NCI-H2196 treated with DMSO at 0.1 percent for 48 hours (cell line): Measurements from ENCODE around the gene RPP21.

Experiments used
- DNase-seq: peaks from one replicate; lab custom pipeline; 2025; ENCODE audit not compliant: unreplicated experiment; lab: John Stamatoyannopoulos, UW

RPP21 gene

GRCh38 chr6:30344868-30345671 lies at the start of gene RPP21:
Gene RPP21, plus strand, starts transcription at chr6:30345156. Its CDS starts 16 bp downstream, at chr6:30345172.
- peak; percentile 73 for DNase-seq

- no peak for DNase-seq
Measured at GRCh38 chr6:30295837-30296236, 49.1 kb upstream of the RPP21 start.

- DNase-seq = no peak
Measured at GRCh38 chr6:30304002-30304401, 41.0 kb upstream of the RPP21 start.

- no peak for DNase-seq
Measured at GRCh38 chr6:30311101-30311500, 33.9 kb upstream of the RPP21 start.

GRCh38 chr6:30311671-30312070 lies 33.3 kb upstream of the RPP21 start:
- DNase-seq = no peak

GRCh38 chr6:30312266-30312665 lies 32.7 kb upstream of the RPP21 start:
- DNase-seq = no peak

- no peak for DNase-seq
Measured at GRCh38 chr6:30312676-30313321, 32.2 kb upstream of the RPP21 start.

GRCh38 chr6:30315156-30315555 lies 29.8 kb upstream of the RPP21 start:
- DNase-seq = no peak

GRCh38 chr6:30317913-30318589 lies 26.9 kb upstream of the RPP21 start:
- no peak for DNase-seq

- DNase-seq = no peak
Measured at GRCh38 chr6:30319146-30319835, 25.7 kb upstream of the RPP21 start.

- no peak for DNase-seq
Measured at GRCh38 chr6:30321692-30322388, 23.1 kb upstream of the RPP21 start.

- DNase-seq = no peak
Measured at GRCh38 chr6:30322527-30323501, 22.1 kb upstream of the RPP21 start.

GRCh38 chr6:30323806-30324205 lies 21.1 kb upstream of the RPP21 start:
- DNase-seq = no peak

- DNase-seq = peak; percentile 31
Measured at GRCh38 chr6:30325150-30325872, 19.6 kb upstream of the RPP21 start.

GRCh38 chr6:30325873-30326525 lies 19.0 kb upstream of the RPP21 start:
- DNase-seq = peak; percentile 77

- DNase-seq = peak; percentile 78
Measured at GRCh38 chr6:30326526-30327231, 18.3 kb upstream of the RPP21 start, which contains the start of gene TRIM39. Gene TRIM39, plus strand, starts transcription at chr6:30326927. Its CDS starts 2,391 bp downstream, at chr6:30329318.

GRCh38 chr6:30327232-30327746 lies 17.7 kb upstream of the RPP21 start:
- DNase-seq = no peak
